Measurements from ENCODE around the gene KIF13A. TPM values are rescaled to one million over a fixed set of nuclear protein-coding genes. Genes with fewer than 3 reads are reported as not detected.

KIF13A gene
- total RNA-seq, 1 experiment from 2014 or later = 19.7 TPM

- DNase-seq (ENCODE audit: low spot score) = peak; percentile 23
- Histone ChIP-seq H3K27ac (ENCODE audit: low read depth, low read length, poor library complexity, severe bottlenecking) (no peak overlapping the region), H3K27me3 (replicated peaks; ENCODE audit: insufficient read depth, low read depth, low read length, poor library complexity) (no peaks in the 10 kb centered on the region), H3K4me1 (ENCODE audit: insufficient read depth, low read length, poor library complexity, severe bottlenecking) (peaks cover 16% of the 10 kb centered on the region), H3K4me3 (ENCODE audit: low read depth, low read length, poor library complexity, severe bottlenecking) (no peak overlapping the region), H3K9me3 (ENCODE audit: low read depth, low read length, poor library complexity, severe bottlenecking) (no peaks in the 10 kb centered on the region), H3K36me3 (ENCODE audit: insufficient read depth, low read length, poor library complexity, severe bottlenecking) (no peaks in the 10 kb centered on the region)
- no peak for TF ChIP-seq EZH2 (IDR thresholded peaks at IDR 0.05; ENCODE audit: borderline replicate concordance, low read depth, low read length, poor library complexity, severe bottlenecking)
- intact Hi-C loops (cut with micrococcal nuclease; ENCODE audit: unreplicated experiment) = no loop called here
- no TSS peak for BruUV-seq (replicated peaks)
- CTCF ChIA-PET = no interaction called here
- POLR2A ChIA-PET (ENCODE audit: low non-redundant PET) = no interaction called here
Measured at GRCh38 chr6:17869010-17869752, 118.3 kb downstream of the KIF13A start.

- peaks cover 16% of the 10 kb centered on the region for H3K4me1 ChIP-seq (ENCODE audit: insufficient read depth, low read length, poor library complexity, severe bottlenecking)
- POLR2A ChIA-PET (ENCODE audit: low non-redundant PET) = no interaction called here
- H3K4me3 ChIP-seq (ENCODE audit: low read depth, low read length, poor library complexity, severe bottlenecking) = no peak overlapping the region
- intact Hi-C loops (cut with micrococcal nuclease; ENCODE audit: unreplicated experiment) = no loop called here
- no peaks in the 10 kb centered on the region for H3K27me3 ChIP-seq (replicated peaks; ENCODE audit: insufficient read depth, low read depth, low read length, poor library complexity)
- H3K36me3 ChIP-seq (ENCODE audit: insufficient read depth, low read length, poor library complexity, severe bottlenecking) = no peaks in the 10 kb centered on the region
- CTCF ChIA-PET = no interaction called here
- BruUV-seq (replicated peaks) = no TSS peak
- H3K9me3 ChIP-seq (ENCODE audit: low read depth, low read length, poor library complexity, severe bottlenecking) = no peaks in the 10 kb centered on the region
- TF ChIP-seq EZH2 (IDR thresholded peaks at IDR 0.05; ENCODE audit: borderline replicate concordance, low read depth, low read length, poor library complexity, severe bottlenecking) = no peak
- no peak overlapping the region for H3K27ac ChIP-seq (ENCODE audit: low read depth, low read length, poor library complexity, severe bottlenecking)
- no peak for DNase-seq (ENCODE audit: low spot score)
Measured at GRCh38 chr6:17867880-17868279, 119.6 kb downstream of the KIF13A start.

GRCh38 chr6:17866876-17867444, 120.5 kb downstream of the KIF13A start:
- POLR2A ChIA-PET (ENCODE audit: low non-redundant PET) = no interaction called here
- peaks cover 16% of the 10 kb centered on the region for H3K4me1 ChIP-seq (ENCODE audit: insufficient read depth, low read length, poor library complexity, severe bottlenecking)
- H3K27me3 ChIP-seq (replicated peaks; ENCODE audit: insufficient read depth, low read depth, low read length, poor library complexity) = no peaks in the 10 kb centered on the region
- no peak for DNase-seq (ENCODE audit: low spot score)
- no peak overlapping the region for H3K4me3 ChIP-seq (ENCODE audit: low read depth, low read length, poor library complexity, severe bottlenecking)
- no peaks in the 10 kb centered on the region for H3K9me3 ChIP-seq (ENCODE audit: low read depth, low read length, poor library complexity, severe bottlenecking)
- H3K36me3 ChIP-seq (ENCODE audit: insufficient read depth, low read length, poor library complexity, severe bottlenecking) = no peaks in the 10 kb centered on the region
- no TSS peak for BruUV-seq (replicated peaks)
- TF ChIP-seq CTCF (conservative IDR thresholded peaks at IDR 0.05; ENCODE audit: low read depth, low read length) = no peak
- TF ChIP-seq EZH2 (IDR thresholded peaks at IDR 0.05; ENCODE audit: borderline replicate concordance, low read depth, low read length, poor library complexity, severe bottlenecking) = no peak
- CTCF ChIA-PET = no interaction called here
- H3K27ac ChIP-seq (ENCODE audit: low read depth, low read length, poor library complexity, severe bottlenecking) = no peak overlapping the region
- intact Hi-C loops (cut with micrococcal nuclease; ENCODE audit: unreplicated experiment) = no loop called here

DNA sequence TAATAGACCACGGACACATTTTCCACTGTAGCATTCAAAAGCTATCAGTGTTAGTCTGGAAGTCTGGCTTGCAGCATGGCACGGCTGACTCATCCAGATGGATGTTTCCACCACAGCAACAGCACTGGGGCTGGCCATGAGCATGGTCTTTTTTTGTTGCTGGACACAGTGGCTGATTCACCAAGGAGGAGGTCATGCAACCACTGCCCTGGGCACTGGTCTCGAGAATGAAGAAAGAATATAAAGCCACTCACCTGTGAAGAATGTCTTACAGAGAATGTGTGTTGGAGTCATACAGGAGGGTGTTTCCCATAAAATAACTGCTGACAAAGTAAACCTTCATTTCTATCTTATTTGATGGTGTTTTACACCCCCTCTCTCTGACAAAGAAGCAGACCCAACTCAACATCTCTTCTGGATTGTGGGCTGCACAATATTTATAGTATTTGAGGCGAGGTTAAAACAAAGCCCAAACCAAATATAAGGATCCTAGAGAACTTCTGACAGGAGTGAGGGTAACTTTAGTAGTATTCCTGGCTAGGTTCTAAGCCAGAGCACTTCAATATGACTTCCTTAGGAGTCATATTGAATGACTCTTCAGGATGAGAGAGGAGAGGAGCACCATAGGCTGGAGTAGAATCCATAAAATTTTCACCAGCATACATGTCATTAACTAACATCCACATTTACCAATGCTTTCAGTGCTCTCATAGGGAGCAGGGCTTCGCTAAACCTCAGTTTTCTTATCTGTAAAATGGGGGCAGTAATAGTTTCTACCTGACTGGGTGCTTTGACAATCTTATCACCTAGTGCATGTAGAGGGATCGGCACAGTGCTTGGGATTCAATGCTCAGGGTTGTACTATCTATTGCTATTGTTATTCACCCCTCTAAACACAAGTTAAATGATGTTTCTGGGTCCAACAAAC, 121.4 kb downstream of the KIF13A start:
- BruUV-seq (replicated peaks) = no TSS peak
- TF ChIP-seq CTCF (conservative IDR thresholded peaks at IDR 0.05; ENCODE audit: low read depth, low read length) = no peak
- TF ChIP-seq EZH2 (IDR thresholded peaks at IDR 0.05; ENCODE audit: borderline replicate concordance, low read depth, low read length, poor library complexity, severe bottlenecking) = no peak
- DNase-seq (ENCODE audit: low spot score) = no peak
- ChIA-PET CTCF (no interaction called here), POLR2A (ENCODE audit: low non-redundant PET) (no interaction called here)
- Histone ChIP-seq H3K4me1 (ENCODE audit: insufficient read depth, low read length, poor library complexity, severe bottlenecking) (peaks cover 16% of the 10 kb centered on the region), H3K4me3 (ENCODE audit: low read depth, low read length, poor library complexity, severe bottlenecking) (no peak overlapping the region), H3K27ac (ENCODE audit: low read depth, low read length, poor library complexity, severe bottlenecking) (no peak overlapping the region), H3K27me3 (replicated peaks; ENCODE audit: insufficient read depth, low read depth, low read length, poor library complexity) (no peaks in the 10 kb centered on the region), H3K9me3 (ENCODE audit: low read depth, low read length, poor library complexity, severe bottlenecking) (no peaks in the 10 kb centered on the region), H3K36me3 (ENCODE audit: insufficient read depth, low read length, poor library complexity, severe bottlenecking) (no peaks in the 10 kb centered on the region)
- intact Hi-C loops (cut with micrococcal nuclease; ENCODE audit: unreplicated experiment) = no loop called here

Data from A673 (cell line).